ENCODE results near the gene COL6A2. TPM values are rescaled to one million over a fixed set of nuclear protein-coding genes. Genes with fewer than 3 reads are reported as not detected.

COL6A2 gene

DNA sequence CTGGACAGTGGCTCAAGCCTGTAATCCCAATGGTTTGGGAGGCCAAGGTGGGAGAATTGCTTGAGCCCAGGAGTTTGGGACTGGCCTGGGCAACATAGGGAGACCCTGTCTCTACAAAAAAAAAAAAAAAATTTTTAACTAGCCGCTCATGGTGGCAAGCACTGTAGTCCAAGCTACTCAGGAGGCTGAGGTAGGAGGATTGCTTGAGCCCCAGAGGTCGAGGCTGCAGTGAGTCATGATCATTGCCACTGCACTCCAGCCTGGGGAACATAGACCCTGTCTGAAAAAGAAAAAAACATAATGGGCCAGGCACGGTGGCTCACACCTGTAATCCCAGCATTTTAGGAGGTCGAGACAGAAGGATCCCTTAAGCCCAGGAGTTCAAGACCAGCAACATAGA is 81.0 kb downstream of the COL6A2 start:
- Histone ChIP-seq H3K4ac (ENCODE audit: low read depth in 1 of 2, low read length in 2 of 2) (no peak overlapping the region), H3K4me1 (ENCODE audit: control insufficient read depth, insufficient read depth, low read depth, low read length) (peaks cover 10% of the 10 kb centered on the region), H3K9me3 (ENCODE audit: control insufficient read depth, low read length) (peaks cover 14% of the 10 kb centered on the region), H3K79me1 (replicated peaks; ENCODE audit: low read length, poor library complexity, severe bottlenecking) (peaks cover 18% of the 10 kb centered on the region), H3K9ac (ENCODE audit: low read length) (no peak overlapping the region), H4K91ac (ENCODE audit: low read length) (no peak overlapping the region), H3K4me3 (ENCODE audit: insufficient read depth in 1 of 2, low read depth in 1 of 2, low read length in 2 of 2) (no peak overlapping the region), H3K18ac (ENCODE audit: low read depth in 1 of 2, low read length in 2 of 2) (no peak overlapping the region), H3K27ac (ENCODE audit: low read length, poor library complexity, severe bottlenecking) (no peak overlapping the region), H2AFZ (ENCODE audit: low read depth, low read length) (no peak overlapping the region), H2BK15ac (ENCODE audit: low read depth, poor library complexity, severe bottlenecking) (no peak overlapping the region), H4K8ac (ENCODE audit: low read length) (no peak overlapping the region), H2BK120ac (ENCODE audit: low read depth, low read length) (no peak overlapping the region), H3K36me3 (ENCODE audit: control insufficient read depth in 1 of 2, insufficient read depth in 2 of 2, low read depth in 1 of 2, low read length in 2 of 2) (peaks cover 0 to 30% of the 10 kb centered on the region in 2 experiments), H2BK12ac (ENCODE audit: low read length in 2 of 2) (no peak overlapping the region), H3K23ac (ENCODE audit: low read length in 2 of 2) (no peak overlapping the region), H3K27me3 (ENCODE audit: control insufficient read depth in 1 of 2, insufficient read depth in 1 of 2, low read length in 2 of 2) (no peaks in the 10 kb centered on the region), H3K14ac (ENCODE audit: low read length in 2 of 2) (no peak overlapping the region), H3K4me2 (ENCODE audit: low read length, poor library complexity, severe bottlenecking) (no peak overlapping the region), H2BK5ac (ENCODE audit: low read depth, low read length, poor library complexity, severe bottlenecking) (no peak overlapping the region), H2AK5ac (ENCODE audit: low read length, severe bottlenecking) (no peak overlapping the region)
- no peak for DNase-seq
- WGBS = 87% methylated on average over 4 of the region's 4 CpGs

Small RNA genes within 50 kb of the gene (small RNA-seq; reads per million reads assigned to genes)
- not detected for gene PSMA6P3 (ENCODE audit: low read depth)

Data from mesenchymal stem cell (in vitro differentiated cells and primary cell).